M059J (cell line): ENCODE data around the gene CD14. TPM values are rescaled to one million over a fixed set of nuclear protein-coding genes. Genes with fewer than 3 reads are reported as not detected.
A peak's percentile ranks its signal among the peaks of the same experiment; 100 is the strongest.
"Not testable (repeated sequence)": the region's sequence is repeated elsewhere in the genome, so short reads cannot be mapped to it uniquely, and the experiment has no call there.

Source experiments
- DNase-seq: peaks from one replicate; pipeline ENCODE4 v3.0.0-alpha.2; 2012; ENCODE audit warnings: low read depth
- total RNA-seq: library from RNA; depleted of rRNA; stranded (reverse); fragments of >200 nt; shearing (Covaris generic); gene quantifications from 2 replicates; pipeline ENCODE4 v1.2.3, GENCODE V29; 2014; rRNA removed

Gene CD14
- 0.47 TPM in 1 of 2 replicates, not detected in the other for total RNA-seq

- DNase-seq, result peak; percentile 71
Measured at GRCh38 chr5:140633021-140633471, at the start of gene CD14. Gene CD14, minus strand, starts transcription at chr5:140633175. Its CDS starts 104 bp downstream, at chr5:140633071.

GRCh38 chr5:140678993-140679392 is 46.0 kb upstream of the CD14 start:
- no peak for DNase-seq

GRCh38 chr5:140677947-140678346 is 45.0 kb upstream of the CD14 start:
- DNase-seq, result no peak

- DNase-seq, result no peak
Measured at GRCh38 chr5:140674629-140675028, 41.7 kb upstream of the CD14 start.

- no peak for DNase-seq
Measured at GRCh38 chr5:140674211-140674610, 41.2 kb upstream of the CD14 start.

- DNase-seq, result no peak
Measured at GRCh38 chr5:140673187-140673976, 40.4 kb upstream of the CD14 start, which contains the start of gene DND1. Gene DND1, minus strand, starts transcription at chr5:140673576. Its CDS starts 34 bp downstream, at chr5:140673542.

- DNase-seq, result no peak
Measured at GRCh38 chr5:140672455-140673186, 39.6 kb upstream of the CD14 start.

- no peak for DNase-seq
Measured at GRCh38 chr5:140671472-140672125, 38.6 kb upstream of the CD14 start.

- DNase-seq, result not testable (repeated sequence)
Measured at GRCh38 chr5:140671035-140671434, 38.1 kb upstream of the CD14 start.

- peak; percentile 96 for DNase-seq
Measured at GRCh38 chr5:140664359-140665119, 31.6 kb upstream of the CD14 start, which contains the start of gene WDR55. Gene WDR55, plus strand, starts transcription at chr5:140664904. Its CDS starts 9 bp downstream, at chr5:140664913.

GRCh38 chr5:140664030-140664358 is 31.0 kb upstream of the CD14 start:
- no peak for DNase-seq

- not testable (repeated sequence) for DNase-seq
Measured at GRCh38 chr5:140660371-140660770, 27.4 kb upstream of the CD14 start.

GRCh38 chr5:140658870-140659269 is 25.9 kb upstream of the CD14 start:
- no peak for DNase-seq

- DNase-seq, result no peak
Measured at GRCh38 chr5:140647042-140647419, 14.1 kb upstream of the CD14 start.

GRCh38 chr5:140642718-140643117 is 9.7 kb upstream of the CD14 start:
- DNase-seq, result peak; percentile 67

GRCh38 chr5:140641716-140642115 is 8.7 kb upstream of the CD14 start:
- no peak for DNase-seq

GRCh38 chr5:140639148-140639981 is 6.4 kb upstream of the CD14 start, which contains the start of gene TMCO6:
Gene TMCO6, plus strand, starts transcription at chr5:140639451. Its CDS starts 77 bp downstream, at chr5:140639528.
- DNase-seq, result peak; percentile 92

- DNase-seq, result not testable (repeated sequence)
Measured at GRCh38 chr5:140638898-140639147, 5.8 kb upstream of the CD14 start.

- DNase-seq, result no peak
Measured at GRCh38 chr5:140637371-140638100, 4.6 kb upstream of the CD14 start.
